Heart right ventricle (tissue), 16 donors: ENCODE results near the gene YAE1. TPM values are rescaled to one million over a fixed set of nuclear protein-coding genes. Genes with fewer than 3 reads are reported as not detected.

Experiments used
- ATAC-seq, 8 donors: fragments of 200-7000 bp; cut with Tn5 transposase; one replicate each; pipeline ENCODE4 v1.9.1; 2020; ENCODE audit warnings: mild to moderate bottlenecking in 8 of 8, moderate library complexity in 8 of 8, moderate number of reproducible peaks in 1 of 8
- DNase-seq, 2 donors: peaks; one replicate each; pipeline ENCODE4 v3.0.0-alpha.2; 2020
- H3K27ac ChIP-seq, 10 donors: fragments of 200-600 bp; sonication (generic) in 2 of 10; one replicate each; pipeline versions ENCODE4 v1.5.0 to v1.8.0; 2020 to 2022; ENCODE audit warnings: mild to moderate bottlenecking in 3 of 10
- H3K27me3 ChIP-seq, 7 donors: fragments of 200-600 bp; one replicate each; pipeline ENCODE4 v1.8.0; 2021 to 2022; ENCODE audit warnings: mild to moderate bottlenecking in 2 of 7
- H3K36me3 ChIP-seq, 9 donors: fragments of 200-600 bp; sonication (generic) in 1 of 9; one replicate each; pipeline versions ENCODE4 v1.5.0 to v1.8.0; 2020 to 2022; ENCODE audit warnings: mild to moderate bottlenecking in 2 of 9
- H3K4me1 ChIP-seq, 9 donors: fragments of 200-600 bp; sonication (generic) in 1 of 9; one replicate each; pipeline versions ENCODE4 v1.5.0 to v1.8.0; 2020 to 2022; ENCODE audit warnings: mild to moderate bottlenecking in 4 of 9
- H3K4me3 ChIP-seq, 10 donors: fragments of 200-600 bp; sonication (generic) in 2 of 10; one replicate each; pipeline versions ENCODE4 v1.5.0 to v1.8.0; 2020 to 2022; ENCODE audit warnings: mild to moderate bottlenecking in 7 of 10, moderate library complexity in 2 of 10
- H3K9me3 ChIP-seq, 11 donors: fragments of 200-600 bp in 10 of 11; sonication (generic) in 2 of 11; one replicate each; pipeline versions ENCODE4 v1.5.0 to v1.8.0; 2013 to 2022; ENCODE audit warnings: mild to moderate bottlenecking in 2 of 11, control low read depth in 1 of 11, moderate library complexity in 1 of 11
- CTCF ChIP-seq, 9 donors: fragments of 200-600 bp; sonication (generic) in 2 of 9; IDR thresholded peaks; one replicate each; pipeline versions ENCODE4 v1.5.0 to v1.8.0; 2021 to 2022; ENCODE audit warnings: antibody characterized with exemption in 9 of 9, mild to moderate bottlenecking in 5 of 9, moderate library complexity in 1 of 9
- WGBS, 2 donors: extraction: QIAGEN DNeasy Blood & Tissue Kit; methylation state at CpG; one replicate each; pipeline ENCODE4 v1.1.7; 2013; ENCODE audit warnings: inconsistent platforms in 1 of 2; 5-methylcytosine and 5-hydroxymethylcytosine counted together
- intact Hi-C, 10 donors: fragments of 100-400 bp; cut with DNase I; formaldehyde crosslinking; loops; one replicate each; pipeline versions ENCODE4 v1.11.1 to v1.14.2; 2022
- long read RNA-seq, 3 donors: library from polyadenylated mRNA; unstranded; transcript quantifications; one replicate each; pipeline ENCODE4 v2.0.0, GENCODE V29; 2020 to 2021
- polyA plus RNA-seq, 2 donors: library from polyadenylated mRNA; stranded (reverse); fragments of 200-250 nt; gene quantifications; one replicate each; pipeline ENCODE4 v1.2.3, GENCODE V29; 2013
- total RNA-seq, 10 donors: library from RNA; stranded (reverse); fragmentation: NEBNext Ultra II Directional in 3 of 10; extraction: Animal tissue kit (Norgen Biotek cat#: 25700) in 3 of 10; gene quantifications; one replicate each; pipeline versions ENCODE4 v1.2.1 to v1.2.4, GENCODE V29; 2021 to 2023
- donor health status: Arrhythmogenic right ventricular cardiomyopathy.
- donor health status: ischemic (EF 13 %, LVEDD 7.1; RV severe dilation, severe dysfunction).
- donor health status: healthy with polysubstance abuse.
- donor health status: DM: no; HTN: yes; CAD: no.
- donor health status: DM: no; HTN: no; CAD: no.
- donor health status: ischemic (EF 25% LVEDD 6.9; RV normal size, moderate dysfunction).
- donor health status: ischemic (EF 25% LVEDD 5.7; RV mildly dilated, moderate dysfunction).
- donor health status: healthy.
- donor health status: DM: yes; HTN: yes; CAD: no.
- donor health status: Ischemic cardiomyopathy.
- donor health status: ischemic (EF 35%, LVEDD 5.7; RV mildly dilated, moderate dysfunction).
- donor health status: nonischemic (EF 11% LVEDD 7.7; RV severe dilation, severe dysfunction).
- donor health status: DM: yes; HTN: yes; CAD: no.
- donor health status: PGD.
- donor health status: ischemic (EF 29% LVEDD 5.4; RV normal size, mild dysfunction).
- donor health status: nonischemic (EF 23%, LVEDD 6.1; RV moderate dilation, normal function).

The YAE1 gene
- total RNA-seq: 10 to 100 TPM; 10.8 to 19.6 (median 15.0) TPM
- polyA plus RNA-seq: 10 to 100 TPM; 20.2 to 34.3 TPM
- long read RNA-seq, donor 1, partial matches to known transcripts: 1 of 4 reads
- long read RNA-seq, donor 1, other reads (novel, unspliced or antisense): 0 of 4 reads
- long read RNA-seq, donor 2, transcript YAE1-201 (3 exons, 899 nt): major isoform, 8 of 11 reads
- long read RNA-seq, donor 2, partial matches to known transcripts: 0 of 11 reads
- long read RNA-seq, donor 2, other reads (novel, unspliced or antisense): 2 of 11 reads
- long read RNA-seq, donor 3, transcript YAE1-201 (3 exons, 899 nt): major isoform, 6 of 11 reads
- long read RNA-seq, donor 3, partial matches to known transcripts: 0 of 11 reads
- long read RNA-seq, donor 3, other reads (novel, unspliced or antisense): 4 of 11 reads

GRCh38 chr7:39566023-39566921, at the start of gene YAE1:
TSS of gene YAE1 (plus strand) at chr7:39566404. CDS start at chr7:39566419, 15 bp downstream.
- peaks cover 0 to 20% (median 13%) of the 10 kb centered on the region in 9 donors for H3K4me1 ChIP-seq
- DNase-seq: peak; percentile 87 to 88
- ATAC-seq: peak; percentile 97 to 99 (median 99)
- H3K27me3 ChIP-seq: no peaks in the 10 kb centered on the region
- H3K4me3 ChIP-seq: peak within 1 kb of the TSS; percentile 51 to 92 (median 71)
- H3K27ac ChIP-seq: peak within 1 kb of the TSS in 9 of 10 donors; percentile 36 to 86 (median 80)
- intact Hi-C loops: no loop called here
- 0% methylated on average over 64 of the region's 64 CpGs for WGBS, 2 donors
- no peaks in the 10 kb centered on the region for H3K9me3 ChIP-seq
- no peak for TF ChIP-seq CTCF (IDR thresholded peaks at IDR 0.05)
- peaks cover 0 to 20% (median 6%) of the 10 kb centered on the region in 9 donors for H3K36me3 ChIP-seq

GRCh38 chr7:39516498-39516897, 49.7 kb upstream of the YAE1 start:
- ATAC-seq (no peak), DNase-seq (no peak)
- peaks cover 0 to 6% (median 0%) of the 10 kb centered on the region in 7 donors for H3K27me3 ChIP-seq
- no peak overlapping the region for H3K4me3 ChIP-seq
- TF ChIP-seq CTCF (IDR thresholded peaks at IDR 0.05): no peak
- H3K9me3 ChIP-seq: peaks cover 0 to 3% (median 0%) of the 10 kb centered on the region in 11 donors
- intact Hi-C loops: loop anchor here in 9 of 10 donors (5.0 to 10.0 kb wide), 6 partner anchors 239 to 1122 kb away; no protein-coding TSS in a partner anchor
- WGBS, 2 donors: 84 to 86% methylated on average over 7 of the region's 7 CpGs
- peaks cover 0 to 4% (median 0%) of the 10 kb centered on the region in 9 donors for H3K4me1 ChIP-seq
- H3K27ac ChIP-seq: no peak overlapping the region
- H3K36me3 ChIP-seq: no peaks in the 10 kb centered on the region

- no peak overlapping the region for H3K4me3 ChIP-seq
- WGBS, 2 donors: 19 to 25% methylated on average over 3 of the region's 3 CpGs
- H3K36me3 ChIP-seq: no peaks in the 10 kb centered on the region
- H3K9me3 ChIP-seq: peaks cover 0 to 3% (median 0%) of the 10 kb centered on the region in 11 donors
- H3K27ac ChIP-seq: no peak overlapping the region
- intact Hi-C loops: loop anchor here in 9 of 10 donors (5.0 to 10.0 kb wide), 6 partner anchors 240 to 1122 kb away; no protein-coding TSS in a partner anchor
- DNase-seq (no peak), ATAC-seq (no peak)
- peaks cover 0 to 4% (median 0%) of the 10 kb centered on the region in 9 donors for H3K4me1 ChIP-seq
- peaks cover 0 to 8% (median 0%) of the 10 kb centered on the region in 7 donors for H3K27me3 ChIP-seq
- TF ChIP-seq CTCF (IDR thresholded peaks at IDR 0.05): no peak
Measured at GRCh38 chr7:39517240-39517639, 49.0 kb upstream of the YAE1 start.

- Histone ChIP-seq H3K4me1 (no peaks in the 10 kb centered on the region), H3K4me3 (no peak overlapping the region), H3K27me3 (peaks cover 0 to 9% (median 0%) of the 10 kb centered on the region in 7 donors), H3K36me3 (no peaks in the 10 kb centered on the region), H3K9me3 (no peaks in the 10 kb centered on the region), H3K27ac (no peak overlapping the region)
- DNase-seq (no peak), ATAC-seq (no peak)
- TF ChIP-seq CTCF (IDR thresholded peaks at IDR 0.05): no peak
- intact Hi-C loops: loop anchor here in 1 of 10 donors (10.0 kb wide), 1 partner anchor 591 kb away; no protein-coding TSS in a partner anchor
- 97 to 100% methylated on average over 1 of the region's 1 CpG for WGBS, 2 donors
Measured at GRCh38 chr7:39525926-39526325, 40.3 kb upstream of the YAE1 start.
